Cardiac muscle cell (in vitro differentiated cells and primary cell): ENCODE measurements around the gene LSG1. TPM values are rescaled to one million over a fixed set of nuclear protein-coding genes. Genes with fewer than 3 reads are reported as not detected.
"Not testable (repeated sequence)": the region's sequence is repeated elsewhere in the genome, so short reads cannot be mapped to it uniquely, and the experiment has no call there.

Source experiments
- DNase-seq, 2 donors: peaks; one replicate each; pipeline versions ENCODE4 v3.0.0 to v3.0.0-alpha.2; 2010 to 2017; ENCODE audit warnings: low read depth in 1 of 2, low spot score in 1 of 2
- H3K27ac ChIP-seq: fragments of 200-600 bp; sonication (generic); 2 replicates; pipeline ENCODE4 v1.5.1; 2016
- H3K27me3 ChIP-seq: fragments of 200-600 bp; sonication (generic); 2 replicates; pipeline ENCODE4 v1.6.0; 2016; ENCODE audit warnings: control low read depth
- H3K36me3 ChIP-seq: fragments of 200-600 bp; sonication (generic); 2 replicates; pipeline ENCODE4 v1.5.1; 2016; ENCODE audit warnings: control low read depth
- H3K4me1 ChIP-seq: fragments of 200-600 bp; sonication (generic); 2 replicates; pipeline ENCODE4 v1.8.1; 2017; ENCODE audit warnings: low read depth, mild to moderate bottlenecking, mixed run types
- H3K4me3 ChIP-seq: fragments of 200-600 bp; sonication (generic); 2 replicates; pipeline ENCODE4 v1.5.1; 2016; ENCODE audit warnings: mild to moderate bottlenecking
- H3K9me3 ChIP-seq: fragments of 200-600 bp; sonication (generic); 2 replicates; pipeline ENCODE4 v1.5.1; 2017; ENCODE audit warnings: low read depth, mild to moderate bottlenecking, control low read depth
- CTCF ChIP-seq: IDR thresholded peaks from 2 replicates; pipeline ENCODE4 v1.5.1; 2012; ENCODE audit warnings: low read depth, mild to moderate bottlenecking, low read length
- polyA plus RNA-seq: library from polyadenylated mRNA; unstranded; fragments of >200 nt; fragmentation: Nextera tagmentation; extraction: Ambion mirVana; gene quantifications from 2 replicates; pipeline ENCODE4 v1.2.1, GENCODE V29; 2016
- total RNA-seq: library from RNA; depleted of rRNA; stranded (reverse); fragments of >200 nt; gene quantifications from 2 replicates; pipeline ENCODE4 v1.2.3, GENCODE V29; 2016

LSG1 gene
- total and polyA plus RNA-seq, 2 experiments from 2014 or later: 15.7 to 20.3 TPM

- Histone ChIP-seq H3K4me3 (no peak overlapping the region), H3K27ac (no peak overlapping the region), H3K27me3 (no peaks in the 10 kb centered on the region), H3K4me1 (peaks cover 14% of the 10 kb centered on the region), H3K36me3 (no peaks in the 10 kb centered on the region), H3K9me3 (no peaks in the 10 kb centered on the region)
- DNase-seq: no peak
- TF ChIP-seq CTCF: no peak
Observed at GRCh38 chr3:194608981-194609380, 63.0 kb downstream of the LSG1 start.

- Histone ChIP-seq H3K4me1 (peaks cover 19% of the 10 kb centered on the region), H3K4me3 (no peak overlapping the region), H3K27ac (no peak overlapping the region), H3K9me3 (no peaks in the 10 kb centered on the region), H3K36me3 (no peaks in the 10 kb centered on the region), H3K27me3 (no peaks in the 10 kb centered on the region)
- DNase-seq: peak in 1 of 2 donors; percentile 23
- no peak for TF ChIP-seq CTCF
Observed at GRCh38 chr3:194607592-194608389, 64.2 kb downstream of the LSG1 start.

- Histone ChIP-seq H3K27ac (no peak overlapping the region), H3K27me3 (no peaks in the 10 kb centered on the region), H3K36me3 (no peaks in the 10 kb centered on the region), H3K9me3 (no peaks in the 10 kb centered on the region), H3K4me1 (peaks cover 21% of the 10 kb centered on the region), H3K4me3 (no peak overlapping the region)
- TF ChIP-seq CTCF: no peak
- DNase-seq: no peak
Observed at GRCh38 chr3:194606941-194607340, 65.0 kb downstream of the LSG1 start.

- H3K9me3 ChIP-seq: no peaks in the 10 kb centered on the region
- H3K36me3 ChIP-seq: no peaks in the 10 kb centered on the region
- DNase-seq: no peak
- H3K27me3 ChIP-seq: no peaks in the 10 kb centered on the region
- TF ChIP-seq CTCF: no peak
- peaks cover 21% of the 10 kb centered on the region for H3K4me1 ChIP-seq
- no peak overlapping the region for H3K4me3 ChIP-seq
- no peak overlapping the region for H3K27ac ChIP-seq
Observed at GRCh38 chr3:194606163-194606562, 65.8 kb downstream of the LSG1 start.

GRCh38 chr3:194605314-194605713 lies 66.7 kb downstream of the LSG1 start:
- not testable (repeated sequence) for H3K4me3 ChIP-seq, H3K27ac ChIP-seq

GRCh38 chr3:194604837-194605236 lies 67.2 kb downstream of the LSG1 start:
- Histone ChIP-seq H3K27me3 (no peaks in the 10 kb centered on the region), H3K36me3 (no peaks in the 10 kb centered on the region), H3K4me3 (no peak overlapping the region), H3K27ac (no peak overlapping the region), H3K9me3 (no peaks in the 10 kb centered on the region), H3K4me1 (peaks cover 21% of the 10 kb centered on the region)
- DNase-seq: no peak
- TF ChIP-seq CTCF: peak; percentile 59

More at GRCh38 chr3:194605314-194605713, 66.7 kb downstream of the LSG1 start:
- not testable (repeated sequence) for DNase-seq, H3K27me3 ChIP-seq, H3K36me3 ChIP-seq, H3K9me3 ChIP-seq
- peaks cover 21% of the 10 kb centered on the region for H3K4me1 ChIP-seq
